H1 (cell line): ENCODE data around the gene PARP4.

Experiments used
- CTCF ChIP-seq, 3 experiments: IDR thresholded peaks; 1 replicate in 2 of 3; 2 replicates in 1 of 3; pipeline versions ENCODE4 v1.5.1 to v1.6.1; 2011; ENCODE audit warnings: low read length in 3 of 3, mild to moderate bottlenecking in 3 of 3, inconsistent platforms in 2 of 3, low read depth in 1 of 3, moderate library complexity in 1 of 3; ENCODE audit not compliant: insufficient read depth in 1 of 3; ENCODE audit errors: control extremely low read depth in 1 of 3
- JUND ChIP-seq: IDR thresholded peaks from 2 replicates; pipeline ENCODE4 v1.6.1; 2011; ENCODE audit warnings: mild to moderate bottlenecking, improper control_type of control experiment, low read length
- POU5F1 ChIP-seq: IDR thresholded peaks from 2 replicates; pipeline ENCODE4 v1.6.1; 2011; ENCODE audit warnings: low read depth, mild to moderate bottlenecking, low read length, moderate library complexity
- TAF1 ChIP-seq: IDR thresholded peaks from 2 replicates; pipeline ENCODE4 v1.6.1; 2011; ENCODE audit warnings: mild to moderate bottlenecking, low read depth, low read length
- TEAD4 ChIP-seq: IDR thresholded peaks from 2 replicates; pipeline ENCODE4 v1.6.1; 2012; ENCODE audit warnings: low read depth, low read length, inconsistent platforms, mixed read lengths
- TF ChIP-seq, protein P1 (sequence below): IDR thresholded peaks from 2 replicates; pipeline ENCODE4 v1.6.1; 2011; ENCODE audit warnings: low read depth, mild to moderate bottlenecking, low read length; ENCODE audit not compliant: insufficient read depth
- TF ChIP-seq, protein P2 (sequence below): IDR thresholded peaks from 2 replicates; pipeline ENCODE4 v1.6.1; 2011; ENCODE audit warnings: low read length, improper control_type of control experiment

GRCh38 chr13:24450530-24450929 lies 62.0 kb downstream of the PARP4 start:
- no peak for TF ChIP-seq POU5F1
- no peak for TF ChIP-seq TAF1
- TF ChIP-seq, protein P1, sequence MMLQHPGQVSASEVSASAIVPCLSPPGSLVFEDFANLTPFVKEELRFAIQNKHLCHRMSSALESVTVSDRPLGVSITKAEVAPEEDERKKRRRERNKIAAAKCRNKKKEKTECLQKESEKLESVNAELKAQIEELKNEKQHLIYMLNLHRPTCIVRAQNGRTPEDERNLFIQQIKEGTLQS = no peak
- TF ChIP-seq JUND = no peak
- TF ChIP-seq TEAD4 = no peak
- TF ChIP-seq CTCF (IDR thresholded peaks at IDR 0.05; ENCODE audit: control extremely low read depth in 1 of 3, insufficient read depth in 1 of 3, low read depth in 1 of 3, low read length in 3 of 3) = no peak
- TF ChIP-seq, protein P2, sequence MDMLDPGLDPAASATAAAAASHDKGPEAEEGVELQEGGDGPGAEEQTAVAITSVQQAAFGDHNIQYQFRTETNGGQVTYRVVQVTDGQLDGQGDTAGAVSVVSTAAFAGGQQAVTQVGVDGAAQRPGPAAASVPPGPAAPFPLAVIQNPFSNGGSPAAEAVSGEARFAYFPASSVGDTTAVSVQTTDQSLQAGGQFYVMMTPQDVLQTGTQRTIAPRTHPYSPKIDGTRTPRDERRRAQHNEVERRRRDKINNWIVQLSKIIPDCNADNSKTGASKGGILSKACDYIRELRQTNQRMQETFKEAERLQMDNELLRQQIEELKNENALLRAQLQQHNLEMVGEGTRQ = no peak
